HepG2 (cell line): Measurements from ENCODE around the gene NFYC. TPM values are rescaled to one million over a fixed set of nuclear protein-coding genes. Genes with fewer than 3 reads are reported as not detected.

Experiments used
- CHD2 ChIP-seq: IDR thresholded peaks from 2 replicates; pipeline ENCODE4 v1.6.1; 2011; ENCODE audit warnings: low read depth, low read length, improper control_type of control experiment
- HCFC1 ChIP-seq: fragments of 150-350 bp; IDR thresholded peaks from 2 replicates; pipeline ENCODE4 v1.6.1; 2014; ENCODE audit warnings: low read depth, low read length
- KDM1A ChIP-seq: IDR thresholded peaks from 2 replicates; pipeline ENCODE4 v1.6.1; 2016; ENCODE audit warnings: missing compliant biosample characterization
- NFKBIZ ChIP-seq: IDR thresholded peaks from 2 replicates; pipeline ENCODE4 v1.6.1; 2018; ENCODE audit warnings: missing genetic modification reagents, missing compliant biosample characterization
- SP2 ChIP-seq: sonication (generic); formaldehyde crosslinking; IDR thresholded peaks from 2 replicates; pipeline ENCODE4 v1.5.1; 2020; ENCODE audit warnings: mild to moderate bottlenecking, missing genetic modification reagents
- TCF12 ChIP-seq, 2 experiments: fragments of 450-650 bp in 1 of 2; sonication (generic) in 1 of 2; formaldehyde crosslinking in 1 of 2; IDR thresholded peaks; 2 replicates each; pipeline versions ENCODE4 v1.6.1 to v1.8.0; 2017 to 2022; ENCODE audit warnings: antibody characterized with exemption in 1 of 2, mild to moderate bottlenecking in 1 of 2, missing genetic modification reagents in 1 of 2, moderate library complexity in 1 of 2
- TRIM24 ChIP-seq: sonication (generic); formaldehyde crosslinking; IDR thresholded peaks from 2 replicates; pipeline ENCODE4 v1.8.0; 2022; ENCODE audit warnings: mild to moderate bottlenecking, missing genetic modification reagents
- ZFP36L1 ChIP-seq: sonication (generic); formaldehyde crosslinking; IDR thresholded peaks from 2 replicates; pipeline ENCODE4 v1.8.0; 2022; ENCODE audit warnings: mild to moderate bottlenecking, missing genetic modification reagents, moderate library complexity
- ZNF205 ChIP-seq: IDR thresholded peaks from 2 replicates; pipeline ENCODE4 v1.6.1; 2018; ENCODE audit warnings: missing biosample characterization, missing genetic modification reagents
- ZNF292 ChIP-seq: sonication (generic); formaldehyde crosslinking; IDR thresholded peaks from 2 replicates; pipeline ENCODE4 v1.8.1; 2022; ENCODE audit warnings: mild to moderate bottlenecking, low read depth, missing genetic modification reagents, borderline replicate concordance
- ZNF337 ChIP-seq: sonication (generic); formaldehyde crosslinking; IDR thresholded peaks from 2 replicates; pipeline ENCODE4 v1.5.1; 2020; ENCODE audit warnings: missing genetic modification reagents, low read depth, mild to moderate bottlenecking, borderline replicate concordance
- ZNF383 ChIP-seq: sonication (generic); formaldehyde crosslinking; IDR thresholded peaks from 2 replicates; pipeline ENCODE4 v1.4.0; 2020; ENCODE audit warnings: missing genetic modification reagents, mild to moderate bottlenecking, borderline replicate concordance
- ZNF589 ChIP-seq: sonication (generic); formaldehyde crosslinking; conservative IDR thresholded peaks from 2 replicates; pipeline ENCODE4 v1.8.0; 2022; ENCODE audit warnings: mild to moderate bottlenecking, moderate library complexity, missing genetic modification reagents
- ZNF790 ChIP-seq: sonication (generic); formaldehyde crosslinking; IDR thresholded peaks from 2 replicates; pipeline ENCODE4 v1.8.0; 2022; ENCODE audit warnings: missing genetic modification reagents, mild to moderate bottlenecking, borderline replicate concordance
- ZSCAN21 ChIP-seq: sonication (generic); formaldehyde crosslinking; IDR thresholded peaks from 2 replicates; pipeline ENCODE4 v1.8.0; 2022; ENCODE audit warnings: mild to moderate bottlenecking, missing genetic modification reagents, moderate library complexity, borderline replicate concordance
- ZSCAN22 ChIP-seq: sonication (generic); formaldehyde crosslinking; IDR thresholded peaks from 2 replicates; pipeline ENCODE4 v1.4.0; 2020; ENCODE audit warnings: mild to moderate bottlenecking, missing genetic modification reagents
- polyA plus RNA-seq, 8 experiments: library from polyadenylated mRNA; depleted of rRNA in 3 of 8; stranded (reverse) in 7 of 8; unstranded in 1 of 8; fragments of >200 nt; fragmentation: Illumina TruSeq in 4 of 8; extraction: Trizol in 4 of 8; gene quantifications; 2 replicates each; pipeline versions ENCODE4 v1.2.1 to v1.2.3, GENCODE V29; 2011 to 2016; ENCODE audit warnings: low read depth in 4 of 8, missing spikeins in 1 of 8, mixed read lengths in 1 of 8; ENCODE audit not compliant: insufficient read depth in 1 of 8
- total RNA-seq, 5 experiments: library from RNA; depleted of rRNA; stranded (reverse); fragments of >200 nt; fragmentation: Illumina TruSeq; extraction: Trizol; gene quantifications; 2 replicates each; pipeline ENCODE4 v1.2.3, GENCODE V29; 2016; ENCODE audit warnings: low read depth in 1 of 5
- TF ChIP-seq, protein P1 (sequence below): sonication (generic); formaldehyde crosslinking; IDR thresholded peaks from 2 replicates; pipeline ENCODE4 v1.5.1; 2020; ENCODE audit warnings: missing genetic modification reagents, mild to moderate bottlenecking, borderline replicate concordance
- TF ChIP-seq, protein P2 (sequence below): sonication (generic); formaldehyde crosslinking; IDR thresholded peaks from 2 replicates; pipeline ENCODE4 v1.9.0; 2021; ENCODE audit warnings: missing genetic modification reagents, borderline replicate concordance
- TF ChIP-seq, protein P3 (sequence below): sonication (generic); formaldehyde crosslinking; conservative IDR thresholded peaks from 2 replicates; pipeline ENCODE4 v1.4.0; 2020; ENCODE audit warnings: missing genetic modification reagents
- TF ChIP-seq, protein P4 (sequence below): sonication (generic); formaldehyde crosslinking; IDR thresholded peaks from 2 replicates; pipeline ENCODE4 v1.5.1; 2020; ENCODE audit warnings: mild to moderate bottlenecking, missing genetic modification reagents, moderate library complexity
- TF ChIP-seq, protein P5 (sequence below): sonication (generic); formaldehyde crosslinking; IDR thresholded peaks from 2 replicates; pipeline ENCODE4 v1.4.0; 2020; ENCODE audit warnings: mild to moderate bottlenecking, low read depth, missing genetic modification reagents

NFYC gene
- total and polyA plus RNA-seq, 2 of the 13 experiments (the other 11 are each of a cell fraction or from before 2014, with no cell fraction given), result 33.9 to 73.7 TPM

DNA sequence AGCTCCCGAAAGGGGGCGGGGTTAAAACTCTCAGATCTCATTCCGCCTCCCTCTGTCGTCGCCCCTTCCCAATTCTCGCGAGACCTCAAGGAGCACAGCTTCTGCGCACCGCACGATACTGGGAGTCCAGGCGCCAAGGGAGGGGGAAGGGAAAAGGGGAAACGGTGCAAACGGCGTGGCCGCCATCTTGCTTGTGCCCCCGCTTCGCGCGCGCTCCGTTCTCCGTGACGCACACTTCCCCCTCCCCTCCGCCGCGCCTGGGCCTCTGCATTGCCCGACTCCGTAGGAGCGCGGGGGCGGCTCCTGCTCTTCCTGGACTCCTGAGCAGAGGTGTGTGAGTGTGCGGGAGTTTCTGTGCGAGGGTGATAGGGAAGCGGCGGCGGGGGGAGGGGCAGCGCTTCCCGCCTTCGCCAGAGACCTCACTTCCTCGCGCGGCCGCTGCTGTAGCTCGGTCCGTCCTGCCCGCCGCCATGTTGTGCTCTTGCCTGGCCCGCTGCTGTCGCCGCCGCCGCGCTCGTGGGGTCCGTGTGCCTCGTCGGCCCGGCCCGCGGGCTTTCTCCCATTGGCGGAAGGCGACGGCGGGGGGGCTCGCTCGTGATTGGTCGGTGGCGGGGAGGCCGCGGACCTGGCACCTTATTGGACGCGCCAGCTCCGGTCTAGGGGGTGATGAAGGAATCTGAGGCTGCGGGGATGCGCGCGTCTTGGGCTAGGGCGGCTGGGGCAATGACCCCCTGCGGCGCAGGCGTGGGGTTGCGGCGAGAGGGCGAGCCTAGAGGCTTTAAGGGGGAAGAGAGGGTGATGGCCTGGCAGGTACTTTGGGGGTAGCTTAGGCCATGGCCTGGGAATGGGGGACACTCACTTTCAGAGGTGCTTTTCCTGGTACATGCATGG is at the start of gene NFYC (continued):
- TF ChIP-seq, protein P1, sequence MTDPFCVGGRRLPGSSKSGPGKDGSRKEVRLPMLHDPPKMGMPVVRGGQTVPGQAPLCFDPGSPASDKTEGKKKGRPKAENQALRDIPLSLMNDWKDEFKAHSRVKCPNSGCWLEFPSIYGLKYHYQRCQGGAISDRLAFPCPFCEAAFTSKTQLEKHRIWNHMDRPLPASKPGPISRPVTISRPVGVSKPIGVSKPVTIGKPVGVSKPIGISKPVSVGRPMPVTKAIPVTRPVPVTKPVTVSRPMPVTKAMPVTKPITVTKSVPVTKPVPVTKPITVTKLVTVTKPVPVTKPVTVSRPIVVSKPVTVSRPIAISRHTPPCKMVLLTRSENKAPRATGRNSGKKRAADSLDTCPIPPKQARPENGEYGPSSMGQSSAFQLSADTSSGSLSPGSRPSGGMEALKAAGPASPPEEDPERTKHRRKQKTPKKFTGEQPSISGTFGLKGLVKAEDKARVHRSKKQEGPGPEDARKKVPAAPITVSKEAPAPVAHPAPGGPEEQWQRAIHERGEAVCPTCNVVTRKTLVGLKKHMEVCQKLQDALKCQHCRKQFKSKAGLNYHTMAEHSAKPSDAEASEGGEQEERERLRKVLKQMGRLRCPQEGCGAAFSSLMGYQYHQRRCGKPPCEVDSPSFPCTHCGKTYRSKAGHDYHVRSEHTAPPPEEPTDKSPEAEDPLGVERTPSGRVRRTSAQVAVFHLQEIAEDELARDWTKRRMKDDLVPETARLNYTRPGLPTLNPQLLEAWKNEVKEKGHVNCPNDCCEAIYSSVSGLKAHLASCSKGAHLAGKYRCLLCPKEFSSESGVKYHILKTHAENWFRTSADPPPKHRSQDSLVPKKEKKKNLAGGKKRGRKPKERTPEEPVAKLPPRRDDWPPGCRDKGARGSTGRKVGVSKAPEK (CRISPR knock-in tag), result no peak; the same call in 1 of the 2 replicates
- TF ChIP-seq, protein P2, sequence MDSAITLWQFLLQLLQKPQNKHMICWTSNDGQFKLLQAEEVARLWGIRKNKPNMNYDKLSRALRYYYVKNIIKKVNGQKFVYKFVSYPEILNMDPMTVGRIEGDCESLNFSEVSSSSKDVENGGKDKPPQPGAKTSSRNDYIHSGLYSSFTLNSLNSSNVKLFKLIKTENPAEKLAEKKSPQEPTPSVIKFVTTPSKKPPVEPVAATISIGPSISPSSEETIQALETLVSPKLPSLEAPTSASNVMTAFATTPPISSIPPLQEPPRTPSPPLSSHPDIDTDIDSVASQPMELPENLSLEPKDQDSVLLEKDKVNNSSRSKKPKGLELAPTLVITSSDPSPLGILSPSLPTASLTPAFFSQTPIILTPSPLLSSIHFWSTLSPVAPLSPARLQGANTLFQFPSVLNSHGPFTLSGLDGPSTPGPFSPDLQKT (CRISPR knock-in tag), result no peak
- TF ChIP-seq ZNF383 (peak; percentile 23; the same call in 1 of the 2 replicates), TCF12 (IDR thresholded peaks at IDR 0.05) (no peak), TCF12 (CRISPR knock-in tag; IDR thresholded peaks at IDR 0.05) (no peak), ZFP36L1 (peak; percentile 80), ZNF790 (CRISPR knock-in tag) (peak; percentile 95), ZSCAN22 (CRISPR knock-in tag) (peak; percentile 52), TRIM24 (CRISPR knock-in tag) (no peak), NFKBIZ (CRISPR knock-in tag) (0 out of 2 replicates have a peak, but pooled peaks have one; percentile 61), ZNF589 (CRISPR knock-in tag) (peak; percentile 91; the same call in 1 of the 2 replicates), KDM1A (CRISPR knock-in tag) (no peak; the same call in 1 of the 2 replicates), HCFC1 (no peak), ZNF205 (CRISPR knock-in tag) (peak; percentile 32; the same call in 1 of the 2 replicates), SP2 (CRISPR knock-in tag) (peak; percentile 65), ZNF337 (CRISPR knock-in tag) (peak; percentile 73; the same call in 1 of the 2 replicates), ZNF292 (CRISPR knock-in tag) (no peak), CHD2 (peak; percentile 97), ZSCAN21 (CRISPR knock-in tag) (peak; percentile 96)
- TF ChIP-seq, protein P3, sequence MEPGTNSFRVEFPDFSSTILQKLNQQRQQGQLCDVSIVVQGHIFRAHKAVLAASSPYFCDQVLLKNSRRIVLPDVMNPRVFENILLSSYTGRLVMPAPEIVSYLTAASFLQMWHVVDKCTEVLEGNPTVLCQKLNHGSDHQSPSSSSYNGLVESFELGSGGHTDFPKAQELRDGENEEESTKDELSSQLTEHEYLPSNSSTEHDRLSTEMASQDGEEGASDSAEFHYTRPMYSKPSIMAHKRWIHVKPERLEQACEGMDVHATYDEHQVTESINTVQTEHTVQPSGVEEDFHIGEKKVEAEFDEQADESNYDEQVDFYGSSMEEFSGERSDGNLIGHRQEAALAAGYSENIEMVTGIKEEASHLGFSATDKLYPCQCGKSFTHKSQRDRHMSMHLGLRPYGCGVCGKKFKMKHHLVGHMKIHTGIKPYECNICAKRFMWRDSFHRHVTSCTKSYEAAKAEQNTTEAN (CRISPR knock-in tag), result peak; percentile 67; the same call in 1 of the 2 replicates
- TF ChIP-seq, protein P4, sequence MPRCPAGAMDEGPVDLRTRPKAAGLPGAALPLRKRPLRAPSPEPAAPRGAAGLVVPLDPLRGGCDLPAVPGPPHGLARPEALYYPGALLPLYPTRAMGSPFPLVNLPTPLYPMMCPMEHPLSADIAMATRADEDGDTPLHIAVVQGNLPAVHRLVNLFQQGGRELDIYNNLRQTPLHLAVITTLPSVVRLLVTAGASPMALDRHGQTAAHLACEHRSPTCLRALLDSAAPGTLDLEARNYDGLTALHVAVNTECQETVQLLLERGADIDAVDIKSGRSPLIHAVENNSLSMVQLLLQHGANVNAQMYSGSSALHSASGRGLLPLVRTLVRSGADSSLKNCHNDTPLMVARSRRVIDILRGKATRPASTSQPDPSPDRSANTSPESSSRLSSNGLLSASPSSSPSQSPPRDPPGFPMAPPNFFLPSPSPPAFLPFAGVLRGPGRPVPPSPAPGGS (CRISPR knock-in tag), result peak; percentile 93; the same call in 1 of the 2 replicates
- TF ChIP-seq, protein P5, sequence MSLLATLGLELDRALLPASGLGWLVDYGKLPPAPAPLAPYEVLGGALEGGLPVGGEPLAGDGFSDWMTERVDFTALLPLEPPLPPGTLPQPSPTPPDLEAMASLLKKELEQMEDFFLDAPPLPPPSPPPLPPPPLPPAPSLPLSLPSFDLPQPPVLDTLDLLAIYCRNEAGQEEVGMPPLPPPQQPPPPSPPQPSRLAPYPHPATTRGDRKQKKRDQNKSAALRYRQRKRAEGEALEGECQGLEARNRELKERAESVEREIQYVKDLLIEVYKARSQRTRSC (CRISPR knock-in tag), result peak; percentile 45; the same call in 1 of the 2 replicates
